Ramos (cell line): ENCODE results near the gene HLA-DRB5.
"Not testable (repeated sequence)": the region's sequence is repeated elsewhere in the genome, so short reads cannot be mapped to it uniquely, and the experiment has no call there.

Experiments
- in situ Hi-C: fragments of 300-500 bp; cut with MboI; formaldehyde crosslinking; loops from one replicate; pipeline ENCODE4 v1.14.3; 2022; ENCODE audit warnings: low sequenced_read_pairs; ENCODE audit not compliant: unreplicated experiment

Gene HLA-DRB5

GRCh38 chr6:32529697-32530430, at the start of gene HLA-DRB5:
Gene HLA-DRB5, minus strand, starts transcription at chr6:32530287. Its CDS starts 63 bp downstream, at chr6:32530224.
- in situ Hi-C loops = no loop called here

- in situ Hi-C loops = no loop called here
These were observed 48.9 kb upstream of the HLA-DRB5 start for GRCh38 chr6:32578962-32579361.

- in situ Hi-C loops = not testable (repeated sequence)
These were observed 47.4 kb upstream of the HLA-DRB5 start for GRCh38 chr6:32577493-32577892.

- in situ Hi-C loops = no loop called here
These were observed 46.2 kb upstream of the HLA-DRB5 start for GRCh38 chr6:32576250-32576649.

- in situ Hi-C loops = no loop called here
These were observed 40.3 kb upstream of the HLA-DRB5 start for GRCh38 chr6:32570363-32570905.

- in situ Hi-C loops = no loop called here
These were observed 38.5 kb upstream of the HLA-DRB5 start for GRCh38 chr6:32568561-32568960.

GRCh38 chr6:32566957-32567356, 36.9 kb upstream of the HLA-DRB5 start:
- in situ Hi-C loops = no loop called here

GRCh38 chr6:32565511-32565910, 35.4 kb upstream of the HLA-DRB5 start:
- in situ Hi-C loops = no loop called here

- in situ Hi-C loops = no loop called here
These were observed 32.9 kb upstream of the HLA-DRB5 start for GRCh38 chr6:32562940-32563339.

- in situ Hi-C loops = no loop called here
These were observed 29.7 kb upstream of the HLA-DRB5 start for GRCh38 chr6:32559747-32560146.

- in situ Hi-C loops = no loop called here
These were observed 28.5 kb upstream of the HLA-DRB5 start for GRCh38 chr6:32558426-32559057.

- in situ Hi-C loops = no loop called here
These were observed 24.3 kb upstream of the HLA-DRB5 start for GRCh38 chr6:32554116-32554965.

- in situ Hi-C loops = no loop called here
These were observed 23.1 kb upstream of the HLA-DRB5 start for GRCh38 chr6:32553037-32553742.

GRCh38 chr6:32551410-32551809, 21.3 kb upstream of the HLA-DRB5 start:
- in situ Hi-C loops = no loop called here

GRCh38 chr6:32539839-32540238, 9.8 kb upstream of the HLA-DRB5 start:
- in situ Hi-C loops = no loop called here

- in situ Hi-C loops = not testable (repeated sequence)
These were observed 325 bp upstream of the HLA-DRB5 start for GRCh38 chr6:32530431-32530793.

- in situ Hi-C loops = no loop called here
These were observed 7.6 kb downstream of the HLA-DRB5 start for GRCh38 chr6:32522302-32523047.

GRCh38 chr6:32519910-32520258, 10.2 kb downstream of the HLA-DRB5 start:
- in situ Hi-C loops = loop anchor here (10.0 kb wide), 1 partner anchor 65 kb away; the partner anchor contains the start of gene HLA-DRB1

- in situ Hi-C loops = loop anchor here (10.0 kb wide), 1 partner anchor 65 kb away; the partner anchor contains the start of gene HLA-DRB1
These were observed 10.8 kb downstream of the HLA-DRB5 start for GRCh38 chr6:32519118-32519909.
